Liver (tissue), 9 donors: ENCODE results near the gene ARHGEF16. TPM values are rescaled to one million over a fixed set of nuclear protein-coding genes. Genes with fewer than 3 reads are reported as not detected.
A peak's percentile ranks its signal among the peaks of the same experiment; 100 is the strongest.

Experiments
- DNase-seq: peaks from one replicate; pipeline ENCODE4 v3.0.0-alpha.2; 2017; ENCODE audit warnings: low spot score
- H3K27ac ChIP-seq, 2 donors: one replicate each; pipeline ENCODE4 v1.7.0; 2013; ENCODE audit warnings: inconsistent platforms in 2 of 2, low read length in 2 of 2, control low read depth in 1 of 2, low read depth in 1 of 2, mild to moderate bottlenecking in 1 of 2
- H3K27me3 ChIP-seq, 4 donors: one replicate each; pipeline versions ENCODE4 v1.6.1 to v1.7.0; 2013; ENCODE audit warnings: low read length in 3 of 4, inconsistent platforms in 1 of 4, mild to moderate bottlenecking in 1 of 4, moderate library complexity in 1 of 4; ENCODE audit not compliant: control insufficient read depth in 4 of 4, insufficient read depth in 4 of 4
- H3K36me3 ChIP-seq, 4 donors: one replicate each; pipeline versions ENCODE4 v1.6.1 to v1.7.0; 2013; ENCODE audit warnings: low read length in 3 of 4, mild to moderate bottlenecking in 3 of 4, low read depth in 1 of 4, moderate library complexity in 1 of 4; ENCODE audit not compliant: control insufficient read depth in 4 of 4, insufficient read depth in 3 of 4
- H3K4me1 ChIP-seq, 4 donors: one replicate each; pipeline versions ENCODE4 v1.6.1 to v1.7.0; 2013; ENCODE audit warnings: low read length in 3 of 4, mild to moderate bottlenecking in 3 of 4, moderate library complexity in 1 of 4; ENCODE audit not compliant: control insufficient read depth in 4 of 4, insufficient read depth in 4 of 4
- H3K4me3 ChIP-seq, 3 donors: one replicate each; pipeline versions ENCODE4 v1.6.1 to v1.7.0; 2013; ENCODE audit warnings: low read length in 3 of 3, control low read depth in 1 of 3, low read depth in 1 of 3, mild to moderate bottlenecking in 1 of 3
- H3K9ac ChIP-seq, 2 donors: one replicate each; pipeline ENCODE4 v1.7.0; 2013; ENCODE audit warnings: low read length in 2 of 2, mild to moderate bottlenecking in 2 of 2, moderate library complexity in 2 of 2, control low read depth in 1 of 2, low read depth in 1 of 2
- H3K9me3 ChIP-seq, 4 donors: one replicate each; pipeline versions ENCODE4 v1.6.1 to v1.7.0; 2013; ENCODE audit warnings: low read length in 3 of 4; ENCODE audit not compliant: control insufficient read depth in 4 of 4
- EGR1 ChIP-seq, 2 donors: IDR thresholded peaks; 2 replicates each; pipeline ENCODE4 v1.6.1; 2016 to 2018; ENCODE audit warnings: antibody characterized with exemption in 2 of 2, low read depth in 2 of 2
- FOXA1 ChIP-seq: IDR thresholded peaks from 2 replicates; pipeline ENCODE4 v1.6.1; 2016; ENCODE audit warnings: antibody characterized with exemption
- FOXA2 ChIP-seq: IDR thresholded peaks from 2 replicates; pipeline ENCODE4 v1.6.1; 2016; ENCODE audit warnings: antibody characterized with exemption
- GABPA ChIP-seq, 2 donors: IDR thresholded peaks in 1 of 2; conservative IDR thresholded peaks in 1 of 2; 2 replicates each; pipeline ENCODE4 v1.6.1; 2016; ENCODE audit warnings: antibody characterized with exemption in 2 of 2, mild to moderate bottlenecking in 1 of 2, moderate library complexity in 1 of 2
- HNF4A ChIP-seq, 2 donors: conservative IDR thresholded peaks; 2 replicates each; pipeline ENCODE4 v1.6.1; 2016; ENCODE audit warnings: antibody characterized with exemption in 2 of 2, mild to moderate bottlenecking in 2 of 2
- HNF4G ChIP-seq: IDR thresholded peaks from 2 replicates; pipeline ENCODE4 v1.6.1; 2016; ENCODE audit warnings: antibody characterized with exemption
- JUND ChIP-seq, 2 donors: IDR thresholded peaks; 2 replicates each; pipeline ENCODE4 v1.6.1; 2016; ENCODE audit warnings: antibody characterized with exemption in 2 of 2
- NR2F2 ChIP-seq: IDR thresholded peaks from 2 replicates; pipeline ENCODE4 v1.6.1; 2016; ENCODE audit warnings: antibody characterized with exemption
- RAD21 ChIP-seq, 2 donors: IDR thresholded peaks; 2 replicates each; pipeline ENCODE4 v1.6.1; 2016; ENCODE audit warnings: antibody characterized with exemption in 2 of 2, mild to moderate bottlenecking in 2 of 2
- RXRA ChIP-seq, 2 donors: IDR thresholded peaks; 2 replicates each; pipeline ENCODE4 v1.6.1; 2017 to 2018; ENCODE audit warnings: antibody characterized with exemption in 2 of 2, mild to moderate bottlenecking in 1 of 2
- SP1 ChIP-seq: IDR thresholded peaks from 2 replicates; pipeline ENCODE4 v1.6.1; 2018; ENCODE audit warnings: antibody characterized with exemption, mild to moderate bottlenecking
- TAF1 ChIP-seq: conservative IDR thresholded peaks from 2 replicates; pipeline ENCODE4 v1.6.1; 2016; ENCODE audit warnings: antibody characterized with exemption, mild to moderate bottlenecking
- YY1 ChIP-seq: IDR thresholded peaks from 2 replicates; pipeline ENCODE4 v1.6.1; 2016; ENCODE audit warnings: antibody characterized with exemption, mild to moderate bottlenecking
- WGBS: extraction: QIAGEN DNeasy Blood & Tissue Kit; methylation state at CpG from one replicate; pipeline ENCODE4 v1.1.7; 2013; 5-methylcytosine and 5-hydroxymethylcytosine counted together
- polyA plus RNA-seq, 2 donors: library from polyadenylated mRNA; stranded (reverse) in 1 of 2; unstranded in 1 of 2; fragments of 200-250 nt in 1 of 2; fragments of >200 nt in 1 of 2; fragmentation: Nextera tagmentation in 1 of 2; extraction: Ambion mirVana in 1 of 2; gene quantifications; one replicate each; pipeline versions ENCODE4 v1.2.1 to v1.2.3, GENCODE V29; 2013 to 2015
- total RNA-seq, 2 donors: library from RNA; depleted of rRNA; stranded (reverse); fragments of >200 nt; gene quantifications; one replicate each; pipeline ENCODE4 v1.2.3, GENCODE V29; 2014
- TF ChIP-seq, protein P1 (sequence below): IDR thresholded peaks from 2 replicates; pipeline ENCODE4 v1.6.1; 2016; ENCODE audit warnings: antibody characterized with exemption
- TF ChIP-seq, protein P2 (sequence below): IDR thresholded peaks from 2 replicates; pipeline ENCODE4 v1.6.1; 2016; ENCODE audit warnings: antibody characterized with exemption
- TF ChIP-seq, protein P3 (sequence below): IDR thresholded peaks from 2 replicates; pipeline ENCODE4 v1.6.1; 2016; ENCODE audit warnings: antibody characterized with exemption
- TF ChIP-seq, protein P4 (sequence below): IDR thresholded peaks from 2 replicates; pipeline ENCODE4 v1.6.1; 2016; ENCODE audit warnings: antibody characterized with exemption, mild to moderate bottlenecking
- TF ChIP-seq, protein P5 (sequence below): fragments of 150-350 bp; IDR thresholded peaks from 2 replicates; pipeline ENCODE4 v1.5.1; 2017; ENCODE audit warnings: improper control_type of control experiment, low read depth, low read length; ENCODE audit not compliant: missing input control
- donor health status: healthy.
- donor health status: healthy.
- donor health status: healthy.
- donor health status: healthy.
- donor health status: healthy.

ARHGEF16 gene
- total and polyA plus RNA-seq, 4 donors: 0.65 to 5.6 (median 2.8) TPM

- Histone ChIP-seq H3K9ac (no peak overlapping the region), H3K9me3 (no peaks in the 10 kb centered on the region), H3K27ac (no peak overlapping the region), H3K4me1 (peaks cover 1 to 19% (median 7%) of the 10 kb centered on the region in 4 donors), H3K36me3 (no peaks in the 10 kb centered on the region), H3K27me3 (peaks cover 0 to 4% (median 1%) of the 10 kb centered on the region in 4 donors), H3K4me3 (peak overlapping the region in 2 of 3 donors; percentile 37 to 78)
- TF ChIP-seq, protein P1, sequence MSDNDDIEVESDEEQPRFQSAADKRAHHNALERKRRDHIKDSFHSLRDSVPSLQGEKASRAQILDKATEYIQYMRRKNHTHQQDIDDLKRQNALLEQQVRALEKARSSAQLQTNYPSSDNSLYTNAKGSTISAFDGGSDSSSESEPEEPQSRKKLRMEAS: no peak
- TF ChIP-seq FOXA1: no peak
- TF ChIP-seq, protein P2, sequence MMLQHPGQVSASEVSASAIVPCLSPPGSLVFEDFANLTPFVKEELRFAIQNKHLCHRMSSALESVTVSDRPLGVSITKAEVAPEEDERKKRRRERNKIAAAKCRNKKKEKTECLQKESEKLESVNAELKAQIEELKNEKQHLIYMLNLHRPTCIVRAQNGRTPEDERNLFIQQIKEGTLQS: no peak
- TF ChIP-seq RAD21 (IDR thresholded peaks at IDR 0.05): no peak
- TF ChIP-seq, protein P3, sequence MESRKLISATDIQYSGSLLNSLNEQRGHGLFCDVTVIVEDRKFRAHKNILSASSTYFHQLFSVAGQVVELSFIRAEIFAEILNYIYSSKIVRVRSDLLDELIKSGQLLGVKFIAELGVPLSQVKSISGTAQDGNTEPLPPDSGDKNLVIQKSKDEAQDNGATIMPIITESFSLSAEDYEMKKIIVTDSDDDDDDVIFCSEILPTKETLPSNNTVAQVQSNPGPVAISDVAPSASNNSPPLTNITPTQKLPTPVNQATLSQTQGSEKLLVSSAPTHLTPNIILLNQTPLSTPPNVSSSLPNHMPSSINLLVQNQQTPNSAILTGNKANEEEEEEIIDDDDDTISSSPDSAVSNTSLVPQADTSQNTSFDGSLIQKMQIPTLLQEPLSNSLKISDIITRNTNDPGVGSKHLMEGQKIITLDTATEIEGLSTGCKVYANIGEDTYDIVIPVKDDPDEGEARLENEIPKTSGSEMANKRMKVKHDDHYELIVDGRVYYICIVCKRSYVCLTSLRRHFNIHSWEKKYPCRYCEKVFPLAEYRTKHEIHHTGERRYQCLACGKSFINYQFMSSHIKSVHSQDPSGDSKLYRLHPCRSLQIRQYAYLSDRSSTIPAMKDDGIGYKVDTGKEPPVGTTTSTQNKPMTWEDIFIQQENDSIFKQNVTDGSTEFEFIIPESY: no peak
- TF ChIP-seq, protein P4, sequence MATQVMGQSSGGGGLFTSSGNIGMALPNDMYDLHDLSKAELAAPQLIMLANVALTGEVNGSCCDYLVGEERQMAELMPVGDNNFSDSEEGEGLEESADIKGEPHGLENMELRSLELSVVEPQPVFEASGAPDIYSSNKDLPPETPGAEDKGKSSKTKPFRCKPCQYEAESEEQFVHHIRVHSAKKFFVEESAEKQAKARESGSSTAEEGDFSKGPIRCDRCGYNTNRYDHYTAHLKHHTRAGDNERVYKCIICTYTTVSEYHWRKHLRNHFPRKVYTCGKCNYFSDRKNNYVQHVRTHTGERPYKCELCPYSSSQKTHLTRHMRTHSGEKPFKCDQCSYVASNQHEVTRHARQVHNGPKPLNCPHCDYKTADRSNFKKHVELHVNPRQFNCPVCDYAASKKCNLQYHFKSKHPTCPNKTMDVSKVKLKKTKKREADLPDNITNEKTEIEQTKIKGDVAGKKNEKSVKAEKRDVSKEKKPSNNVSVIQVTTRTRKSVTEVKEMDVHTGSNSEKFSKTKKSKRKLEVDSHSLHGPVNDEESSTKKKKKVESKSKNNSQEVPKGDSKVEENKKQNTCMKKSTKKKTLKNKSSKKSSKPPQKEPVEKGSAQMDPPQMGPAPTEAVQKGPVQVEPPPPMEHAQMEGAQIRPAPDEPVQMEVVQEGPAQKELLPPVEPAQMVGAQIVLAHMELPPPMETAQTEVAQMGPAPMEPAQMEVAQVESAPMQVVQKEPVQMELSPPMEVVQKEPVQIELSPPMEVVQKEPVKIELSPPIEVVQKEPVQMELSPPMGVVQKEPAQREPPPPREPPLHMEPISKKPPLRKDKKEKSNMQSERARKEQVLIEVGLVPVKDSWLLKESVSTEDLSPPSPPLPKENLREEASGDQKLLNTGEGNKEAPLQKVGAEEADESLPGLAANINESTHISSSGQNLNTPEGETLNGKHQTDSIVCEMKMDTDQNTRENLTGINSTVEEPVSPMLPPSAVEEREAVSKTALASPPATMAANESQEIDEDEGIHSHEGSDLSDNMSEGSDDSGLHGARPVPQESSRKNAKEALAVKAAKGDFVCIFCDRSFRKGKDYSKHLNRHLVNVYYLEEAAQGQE: no peak
- TF ChIP-seq TAF1: no peak
- TF ChIP-seq YY1: no peak
- peak; percentile 76 for TF ChIP-seq NR2F2
- no peak for TF ChIP-seq EGR1 (IDR thresholded peaks at IDR 0.05; ENCODE audit: low read depth in 2 of 2)
- TF ChIP-seq HNF4G: no peak
- TF ChIP-seq, protein P5, sequence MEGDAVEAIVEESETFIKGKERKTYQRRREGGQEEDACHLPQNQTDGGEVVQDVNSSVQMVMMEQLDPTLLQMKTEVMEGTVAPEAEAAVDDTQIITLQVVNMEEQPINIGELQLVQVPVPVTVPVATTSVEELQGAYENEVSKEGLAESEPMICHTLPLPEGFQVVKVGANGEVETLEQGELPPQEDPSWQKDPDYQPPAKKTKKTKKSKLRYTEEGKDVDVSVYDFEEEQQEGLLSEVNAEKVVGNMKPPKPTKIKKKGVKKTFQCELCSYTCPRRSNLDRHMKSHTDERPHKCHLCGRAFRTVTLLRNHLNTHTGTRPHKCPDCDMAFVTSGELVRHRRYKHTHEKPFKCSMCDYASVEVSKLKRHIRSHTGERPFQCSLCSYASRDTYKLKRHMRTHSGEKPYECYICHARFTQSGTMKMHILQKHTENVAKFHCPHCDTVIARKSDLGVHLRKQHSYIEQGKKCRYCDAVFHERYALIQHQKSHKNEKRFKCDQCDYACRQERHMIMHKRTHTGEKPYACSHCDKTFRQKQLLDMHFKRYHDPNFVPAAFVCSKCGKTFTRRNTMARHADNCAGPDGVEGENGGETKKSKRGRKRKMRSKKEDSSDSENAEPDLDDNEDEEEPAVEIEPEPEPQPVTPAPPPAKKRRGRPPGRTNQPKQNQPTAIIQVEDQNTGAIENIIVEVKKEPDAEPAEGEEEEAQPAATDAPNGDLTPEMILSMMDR: no peak
- no peak for TF ChIP-seq JUND (IDR thresholded peaks at IDR 0.05)
- TF ChIP-seq GABPA (IDR thresholded peaks at IDR 0.05 in 1 of 2, conservative IDR thresholded peaks at IDR 0.05 in 1 of 2): no peak
- peak; percentile 33 for TF ChIP-seq SP1
- TF ChIP-seq FOXA2: no peak
- TF ChIP-seq HNF4A (conservative IDR thresholded peaks at IDR 0.05): no peak
- peak; percentile 11 to 24 for TF ChIP-seq RXRA (IDR thresholded peaks at IDR 0.05)
- WGBS: 14% methylated on average over 46 of the region's 46 CpGs
- DNase-seq: peak; percentile 61
Observed at GRCh38 chr1:3454811-3455618, 550 bp downstream of the ARHGEF16 start.
